DND-41 (cell line): ENCODE measurements around the gene TMEM115.

Source experiments
- ATAC-seq: fragments of 200-7000 bp; cut with Tn5 transposase; 3 replicates; pipeline ENCODE4 v1.9.1; 2021; ENCODE audit warnings: low read depth; ENCODE audit not compliant: insufficient read depth
- DNase-seq: peaks from one replicate; pipeline ENCODE4 v3.0.0-alpha.2; 2020
- H2AFZ ChIP-seq: 2 replicates; pipeline ENCODE4 v1.6.0; 2012; ENCODE audit warnings: low read depth, low read length
- H3K27ac ChIP-seq: 2 replicates; pipeline ENCODE4 v1.5.1; 2012; ENCODE audit warnings: low read length, inconsistent platforms
- H3K27me3 ChIP-seq: fragments of 200-600 bp; sonication (generic); 2 replicates; pipeline ENCODE4 v1.6.0; 2012; ENCODE audit warnings: low read length, mild to moderate bottlenecking, inconsistent platforms; ENCODE audit not compliant: insufficient read depth, poor library complexity
- H3K36me3 ChIP-seq: 2 replicates; pipeline ENCODE4 v1.5.1; 2012; ENCODE audit warnings: low read length, inconsistent platforms; ENCODE audit not compliant: insufficient read depth
- H3K4me1 ChIP-seq: 2 replicates; pipeline ENCODE4 v1.5.1; 2012; ENCODE audit warnings: mild to moderate bottlenecking, low read length; ENCODE audit not compliant: insufficient read depth
- H3K4me2 ChIP-seq: 2 replicates; pipeline ENCODE4 v1.6.0; 2012; ENCODE audit warnings: mild to moderate bottlenecking, moderate library complexity, low read length, inconsistent platforms; ENCODE audit not compliant: insufficient read depth
- H3K4me3 ChIP-seq, 2 experiments: fragments of 200-600 bp in 1 of 2; shearing (Covaris generic) in 1 of 2; 2 replicates each; pipeline ENCODE4 v1.5.1; 2012 to 2016; ENCODE audit warnings: inconsistent platforms in 2 of 2, low read length in 2 of 2, mild to moderate bottlenecking in 2 of 2, low read depth in 1 of 2, moderate library complexity in 1 of 2
- H3K79me2 ChIP-seq: 2 replicates; pipeline ENCODE4 v1.6.0; 2012; ENCODE audit warnings: low read length, inconsistent platforms; ENCODE audit not compliant: insufficient read depth
- H3K9ac ChIP-seq: 2 replicates; pipeline ENCODE4 v1.6.0; 2012; ENCODE audit warnings: low read depth, mild to moderate bottlenecking, inconsistent platforms, low read length, moderate library complexity
- H3K9me3 ChIP-seq: 2 replicates; pipeline ENCODE4 v1.5.1; 2012; ENCODE audit warnings: low read length, moderate library complexity, mild to moderate bottlenecking, inconsistent platforms; ENCODE audit not compliant: insufficient read depth, severe bottlenecking
- H4K20me1 ChIP-seq: 2 replicates; pipeline ENCODE4 v1.6.0; 2012; ENCODE audit warnings: low read length; ENCODE audit not compliant: insufficient read depth
- EZH2 ChIP-seq: IDR thresholded peaks from 3 replicates; pipeline ENCODE4 v1.6.1; 2012; ENCODE audit warnings: borderline replicate concordance, low read depth, mild to moderate bottlenecking, moderate library complexity, low read length, inconsistent platforms; ENCODE audit not compliant: severe bottlenecking
- TF ChIP-seq, protein P1 (sequence below): IDR thresholded peaks from 2 replicates; pipeline ENCODE4 v1.5.1; 2012; ENCODE audit warnings: borderline replicate concordance, low read length, moderate library complexity, mild to moderate bottlenecking; ENCODE audit not compliant: poor library complexity, severe bottlenecking; ENCODE audit errors: extremely low read depth

The TMEM115 gene

DNA sequence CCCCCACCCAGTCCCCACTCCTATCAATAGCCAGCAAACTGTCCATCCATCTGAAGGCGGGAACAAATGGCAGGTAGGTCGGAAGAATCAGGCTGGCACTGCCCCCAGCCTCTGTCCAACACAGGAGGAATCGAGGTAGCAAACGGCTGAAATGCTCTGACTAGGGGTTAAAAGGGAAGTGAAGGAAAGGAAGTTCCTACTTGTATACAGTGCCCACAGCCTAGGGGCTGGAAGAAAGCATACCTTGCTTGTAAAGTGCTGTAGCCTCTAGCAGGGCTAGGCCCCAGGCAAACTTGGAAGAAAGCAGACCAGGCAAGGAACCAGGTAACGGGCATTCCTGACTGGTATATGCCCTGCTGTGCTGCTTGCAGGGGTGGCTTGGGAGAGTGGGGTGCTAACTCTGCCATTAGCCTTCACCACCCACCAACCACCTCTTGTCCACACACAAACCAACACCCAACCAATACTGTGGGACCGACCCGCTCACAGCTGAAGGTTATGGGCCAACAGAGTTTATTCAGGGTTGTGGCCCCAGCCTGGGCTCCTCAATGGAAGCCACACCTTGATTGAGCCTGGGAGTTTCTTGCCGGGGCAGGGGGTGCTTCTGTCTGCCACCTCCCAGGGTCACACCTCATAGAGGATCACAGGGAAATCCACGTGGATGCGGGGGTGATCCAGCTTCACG lies 33.7 kb downstream of the TMEM115 start:
- Histone ChIP-seq H4K20me1 (peaks cover 17% of the 10 kb centered on the region; the same call in 1 of the 2 replicates), H3K9me3 (no peaks in the 10 kb centered on the region), H3K4me3 (no peak overlapping the region), H3K4me2 (peak overlapping the region; percentile 23), H3K4me1 (peaks cover 58% of the 10 kb centered on the region), H3K27me3 (no peaks in the 10 kb centered on the region), H3K27ac (no peak overlapping the region), H2AFZ (no peak overlapping the region), H3K36me3 (peaks cover 40% of the 10 kb centered on the region), H3K79me2 (peaks cover 30% of the 10 kb centered on the region), H3K9ac (peak overlapping the region; percentile 21)
- DNase-seq (no peak), ATAC-seq (no peak)
- no peak for TF ChIP-seq EZH2
- TF ChIP-seq, protein P1, sequence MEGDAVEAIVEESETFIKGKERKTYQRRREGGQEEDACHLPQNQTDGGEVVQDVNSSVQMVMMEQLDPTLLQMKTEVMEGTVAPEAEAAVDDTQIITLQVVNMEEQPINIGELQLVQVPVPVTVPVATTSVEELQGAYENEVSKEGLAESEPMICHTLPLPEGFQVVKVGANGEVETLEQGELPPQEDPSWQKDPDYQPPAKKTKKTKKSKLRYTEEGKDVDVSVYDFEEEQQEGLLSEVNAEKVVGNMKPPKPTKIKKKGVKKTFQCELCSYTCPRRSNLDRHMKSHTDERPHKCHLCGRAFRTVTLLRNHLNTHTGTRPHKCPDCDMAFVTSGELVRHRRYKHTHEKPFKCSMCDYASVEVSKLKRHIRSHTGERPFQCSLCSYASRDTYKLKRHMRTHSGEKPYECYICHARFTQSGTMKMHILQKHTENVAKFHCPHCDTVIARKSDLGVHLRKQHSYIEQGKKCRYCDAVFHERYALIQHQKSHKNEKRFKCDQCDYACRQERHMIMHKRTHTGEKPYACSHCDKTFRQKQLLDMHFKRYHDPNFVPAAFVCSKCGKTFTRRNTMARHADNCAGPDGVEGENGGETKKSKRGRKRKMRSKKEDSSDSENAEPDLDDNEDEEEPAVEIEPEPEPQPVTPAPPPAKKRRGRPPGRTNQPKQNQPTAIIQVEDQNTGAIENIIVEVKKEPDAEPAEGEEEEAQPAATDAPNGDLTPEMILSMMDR: no peak

DNA sequence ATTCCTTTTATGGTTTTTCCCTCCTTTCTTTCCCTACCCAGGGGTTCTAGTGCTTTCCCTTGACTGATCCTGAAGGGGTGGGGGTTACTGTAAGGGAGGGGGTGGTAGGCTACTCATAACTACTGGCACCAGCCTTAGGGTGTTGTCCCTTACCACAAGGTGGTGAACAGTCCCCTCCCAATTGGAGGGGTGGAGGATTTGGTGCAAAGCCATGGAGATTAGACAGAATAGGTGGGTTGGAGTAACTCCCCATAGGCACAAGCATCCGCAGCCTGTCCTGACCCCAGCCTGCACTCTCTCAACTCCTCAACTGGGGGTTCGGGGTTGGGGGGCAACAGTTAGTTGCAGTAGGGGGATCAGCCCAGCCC lies 34.2 kb downstream of the TMEM115 start:
- H3K9ac ChIP-seq: no peak overlapping the region
- no peak overlapping the region for H3K4me2 ChIP-seq
- H3K4me1 ChIP-seq: peaks cover 58% of the 10 kb centered on the region
- H4K20me1 ChIP-seq: peaks cover 15% of the 10 kb centered on the region; the same call in 1 of the 2 replicates
- TF ChIP-seq EZH2: no peak
- TF ChIP-seq, protein P1: no peak
- H3K36me3 ChIP-seq: peaks cover 37% of the 10 kb centered on the region
- H3K79me2 ChIP-seq: peaks cover 31% of the 10 kb centered on the region
- H3K27me3 ChIP-seq: no peaks in the 10 kb centered on the region
- ATAC-seq (no peak), DNase-seq (no peak)
- no peak overlapping the region for H2AFZ ChIP-seq
- no peak overlapping the region for H3K4me3 ChIP-seq
- no peak overlapping the region for H3K27ac ChIP-seq
- no peaks in the 10 kb centered on the region for H3K9me3 ChIP-seq

DNA sequence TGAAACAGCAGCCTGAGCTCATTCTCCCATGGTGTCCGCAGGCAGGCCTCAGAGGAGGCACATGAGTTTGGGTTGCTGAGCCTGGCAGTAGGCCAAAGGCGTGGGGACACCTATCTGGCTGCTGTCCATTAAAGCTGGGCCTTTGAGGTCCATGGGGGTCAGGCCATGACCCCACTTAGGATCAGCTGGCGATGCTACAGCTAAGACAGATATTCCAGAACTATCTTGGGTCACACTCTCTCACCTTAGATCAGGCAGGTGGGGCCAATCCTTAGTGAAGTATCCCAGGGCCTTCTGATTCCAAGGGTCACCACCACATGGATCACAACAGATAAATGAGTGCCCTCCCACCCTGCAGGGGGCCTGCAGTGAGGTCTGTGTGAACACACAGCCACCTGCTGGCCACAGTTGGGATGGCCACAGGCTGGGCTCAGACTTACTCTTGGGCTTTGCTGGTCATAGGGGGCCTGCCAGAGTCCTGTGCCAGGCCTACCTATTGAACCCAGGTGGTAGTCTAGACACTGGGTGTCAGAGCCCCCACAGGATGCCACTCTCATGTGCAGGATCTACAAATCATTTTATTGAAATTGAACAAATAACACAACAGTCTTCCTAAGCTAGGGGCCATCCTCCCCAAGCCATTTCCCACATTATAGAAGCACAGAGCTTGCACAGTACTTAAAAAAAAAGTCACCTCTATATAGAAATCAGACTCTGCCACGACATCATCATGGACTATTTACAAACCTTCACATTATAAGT lies 34.8 kb downstream of the TMEM115 start:
- Histone ChIP-seq H3K79me2 (peaks cover 36% of the 10 kb centered on the region), H3K4me2 (0 out of 2 replicates have a peak overlapping the region, but pooled peaks have one; percentile 1), H3K9ac (0 out of 2 replicates have a peak overlapping the region, but pooled peaks have one; percentile 2), H3K9me3 (no peaks in the 10 kb centered on the region), H3K27me3 (no peaks in the 10 kb centered on the region), H3K27ac (no peak overlapping the region; the same call in 1 of the 2 replicates), H3K4me3 (no peak overlapping the region), H3K36me3 (peaks cover 37% of the 10 kb centered on the region), H3K4me1 (peaks cover 58% of the 10 kb centered on the region), H4K20me1 (peaks cover 18% of the 10 kb centered on the region; the same call in 1 of the 2 replicates), H2AFZ (no peak overlapping the region)
- TF ChIP-seq, protein P1: peak; percentile 92
- no peak for TF ChIP-seq EZH2
- ATAC-seq (peak; percentile 34), DNase-seq (peak; percentile 71)
